ENCODE data around the gene HSPB8. TPM values are rescaled to one million over a fixed set of nuclear protein-coding genes. Genes with fewer than 3 reads are reported as not detected.

Gene HSPB8
- total and polyA plus RNA-seq, 7 experiments from 2014 or later = not detected

DNA sequence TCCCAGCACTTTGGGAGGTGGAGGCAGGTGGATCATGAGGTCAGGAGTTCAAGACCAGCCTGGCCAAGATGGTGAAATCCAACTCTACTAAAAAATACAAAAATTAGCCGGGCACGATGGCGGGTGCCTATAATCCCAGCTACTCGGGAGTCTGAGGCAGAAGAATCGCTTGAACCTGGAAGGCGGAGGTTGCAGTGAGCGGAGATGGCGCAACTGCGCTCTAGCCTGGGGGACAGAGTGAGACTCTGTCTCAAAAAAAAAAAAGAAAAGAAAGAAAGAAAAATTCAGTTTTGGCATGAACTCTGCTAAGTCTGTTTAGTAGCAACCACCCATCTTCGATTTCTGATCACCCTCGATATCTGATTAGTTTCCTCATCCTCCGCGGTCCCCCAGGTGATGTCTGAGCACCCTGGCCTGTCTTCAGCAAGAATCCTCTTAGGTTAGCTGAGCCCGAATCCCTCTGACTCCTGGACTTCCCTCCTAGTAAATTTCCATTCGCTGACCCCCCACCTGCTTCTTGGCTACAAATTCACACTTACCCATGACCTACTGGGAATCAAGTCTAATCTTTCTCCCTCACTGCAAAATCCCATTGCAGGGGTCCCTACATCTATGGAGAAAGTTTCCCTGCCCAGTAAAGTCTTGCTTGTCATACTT, 879 bp upstream of the HSPB8 start:
- no peaks in the 10 kb centered on the region for H3K36me3 Mint-ChIP-seq
- no peak overlapping the region for H3K4me3 ChIP-seq (ENCODE audit: low read length)
- ChIA-PET POLR2A (no interaction called here), CTCF (no interaction called here)
- peaks cover 3 to 39% (median 20%) of the 10 kb centered on the region in 5 donors for H3K27me3 Mint-ChIP-seq
- H3K9me3 Mint-ChIP-seq = no peaks in the 10 kb centered on the region
- no peak overlapping the region for H3K4me3 Mint-ChIP-seq
- H3K27ac Mint-ChIP-seq = no peak overlapping the region
- no peak overlapping the region for H3K27ac ChIP-seq (ENCODE audit: low read depth, low read length)
- no peaks in the 10 kb centered on the region for H3K4me1 Mint-ChIP-seq
- no peak for ATAC-seq
- intact Hi-C loops (cut with micrococcal nuclease) = no loop called here
- no peak for DNase-seq
- no peaks in the 10 kb centered on the region for H3K4me1 ChIP-seq (ENCODE audit: control insufficient read depth in 2 of 2, insufficient read depth in 2 of 2, low read length in 2 of 2)
- no peaks in the 10 kb centered on the region for H3K36me3 ChIP-seq (ENCODE audit: control insufficient read depth in 2 of 3, insufficient read depth in 3 of 3, low read length in 3 of 3)
- no peaks in the 10 kb centered on the region for H3K9me3 ChIP-seq (ENCODE audit: control insufficient read depth in 2 of 3, low read length in 3 of 3)
- H3K27me3 ChIP-seq (ENCODE audit: control insufficient read depth in 2 of 2, insufficient read depth in 2 of 2, low read length in 2 of 2) = no peaks in the 10 kb centered on the region

DNA sequence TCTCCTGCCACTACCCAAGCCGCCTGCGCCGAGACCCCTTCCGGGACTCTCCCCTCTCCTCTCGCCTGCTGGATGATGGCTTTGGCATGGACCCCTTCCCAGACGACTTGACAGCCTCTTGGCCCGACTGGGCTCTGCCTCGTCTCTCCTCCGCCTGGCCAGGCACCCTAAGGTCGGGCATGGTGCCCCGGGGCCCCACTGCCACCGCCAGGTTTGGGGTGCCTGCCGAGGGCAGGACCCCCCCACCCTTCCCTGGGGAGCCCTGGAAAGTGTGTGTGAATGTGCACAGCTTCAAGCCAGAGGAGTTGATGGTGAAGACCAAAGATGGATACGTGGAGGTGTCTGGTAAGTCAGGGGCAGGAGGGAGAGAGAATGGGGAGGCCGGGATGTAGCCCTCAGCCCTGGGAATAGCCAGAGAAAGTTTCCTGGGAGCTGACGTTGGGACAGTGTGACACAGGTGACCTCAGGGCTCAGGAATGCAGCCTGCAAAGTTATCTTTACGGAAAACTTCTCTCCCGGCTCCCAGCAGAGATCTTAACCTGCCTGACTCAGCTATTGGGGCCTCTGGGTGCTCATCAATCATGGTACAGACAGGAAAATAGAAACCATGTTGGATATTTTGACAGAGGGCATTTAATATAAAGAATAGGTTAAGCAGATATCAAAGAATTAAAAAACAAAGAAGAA, 747 bp downstream of the HSPB8 start:
- no peaks in the 10 kb centered on the region for H3K36me3 ChIP-seq (ENCODE audit: control insufficient read depth in 2 of 3, insufficient read depth in 3 of 3, low read length in 3 of 3)
- POLR2A ChIA-PET = no interaction called here

DNA sequence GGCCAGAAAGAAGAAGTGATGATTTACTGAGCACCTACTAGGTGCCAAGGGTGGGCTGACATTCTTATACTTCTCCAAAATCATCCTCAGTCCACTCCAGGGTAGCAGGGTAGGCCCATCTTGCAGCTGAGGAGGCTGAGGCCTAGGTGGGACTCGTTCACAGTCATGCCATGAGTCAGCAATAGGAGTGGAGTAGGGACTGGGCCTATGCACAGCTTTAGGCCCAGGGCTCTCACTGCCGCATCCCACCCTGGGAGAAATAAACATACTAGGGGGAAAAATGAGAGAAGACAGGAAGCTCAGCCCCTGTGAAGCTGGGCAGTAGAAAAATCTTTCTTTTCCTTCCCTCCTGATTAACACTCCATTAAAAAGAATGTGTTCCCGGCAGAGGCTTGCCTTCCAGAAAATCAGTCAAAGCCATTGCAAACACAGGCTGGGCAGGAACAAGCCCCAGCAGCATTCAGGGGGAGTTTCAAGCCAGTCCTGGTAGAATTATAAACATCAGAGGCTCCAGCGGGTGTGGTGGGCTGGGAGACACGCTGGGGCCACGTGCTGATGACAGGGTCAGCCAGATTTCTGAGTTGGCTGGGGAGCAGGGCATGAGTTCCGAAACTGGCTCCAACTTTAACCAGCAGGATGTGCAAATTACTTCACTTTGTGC, 1.8 kb downstream of the HSPB8 start:
- H3K36me3 ChIP-seq (ENCODE audit: control insufficient read depth in 2 of 3, insufficient read depth in 3 of 3, low read length in 3 of 3) = no peaks in the 10 kb centered on the region
- ChIA-PET POLR2A (no interaction called here), CTCF (no interaction called here)
- no peak overlapping the region for H3K4me3 Mint-ChIP-seq
- DNase-seq (no peak), ATAC-seq (no peak)
- intact Hi-C loops (cut with micrococcal nuclease) = no loop called here
- H3K36me3 Mint-ChIP-seq = no peaks in the 10 kb centered on the region
- H3K4me1 ChIP-seq (ENCODE audit: control insufficient read depth in 2 of 2, insufficient read depth in 2 of 2, low read length in 2 of 2) = no peaks in the 10 kb centered on the region
- H3K27ac Mint-ChIP-seq = no peak overlapping the region
- H3K27me3 ChIP-seq (ENCODE audit: control insufficient read depth in 2 of 2, insufficient read depth in 2 of 2, low read length in 2 of 2) = no peaks in the 10 kb centered on the region
- no peak overlapping the region for H3K27ac ChIP-seq (ENCODE audit: low read depth, low read length)
- H3K9me3 Mint-ChIP-seq = no peaks in the 10 kb centered on the region
- no peaks in the 10 kb centered on the region for H3K9me3 ChIP-seq (ENCODE audit: control insufficient read depth in 2 of 3, low read length in 3 of 3)
- no peaks in the 10 kb centered on the region for H3K4me1 Mint-ChIP-seq
- no peak overlapping the region for H3K4me3 ChIP-seq (ENCODE audit: low read length)
- H3K27me3 Mint-ChIP-seq = peaks cover 3 to 26% (median 20%) of the 10 kb centered on the region in 5 donors

More for the DNA sequence above, 747 bp downstream of the HSPB8 start:
- no peak overlapping the region for H3K4me3 Mint-ChIP-seq
- ATAC-seq (no peak), DNase-seq (no peak)
- CTCF ChIA-PET = interaction anchor here (0.6 kb wide), 1 partner anchor 92 kb away, joined by 4 read pairs; no protein-coding TSS in a partner anchor
- H3K36me3 Mint-ChIP-seq = no peaks in the 10 kb centered on the region
- no peaks in the 10 kb centered on the region for H3K4me1 Mint-ChIP-seq
- Histone ChIP-seq H3K4me1 (ENCODE audit: control insufficient read depth in 2 of 2, insufficient read depth in 2 of 2, low read length in 2 of 2) (no peaks in the 10 kb centered on the region), H3K4me3 (ENCODE audit: low read length) (no peak overlapping the region), H3K9me3 (ENCODE audit: control insufficient read depth in 2 of 3, low read length in 3 of 3) (no peaks in the 10 kb centered on the region), H3K27ac (ENCODE audit: low read depth, low read length) (no peak overlapping the region), H3K27me3 (ENCODE audit: control insufficient read depth in 2 of 2, insufficient read depth in 2 of 2, low read length in 2 of 2) (no peaks in the 10 kb centered on the region)
- no peak overlapping the region for H3K27ac Mint-ChIP-seq
- H3K27me3 Mint-ChIP-seq = peaks cover 3 to 34% (median 20%) of the 10 kb centered on the region in 5 donors
- H3K9me3 Mint-ChIP-seq = no peaks in the 10 kb centered on the region
- intact Hi-C loops (cut with micrococcal nuclease) = no loop called here

DNA sequence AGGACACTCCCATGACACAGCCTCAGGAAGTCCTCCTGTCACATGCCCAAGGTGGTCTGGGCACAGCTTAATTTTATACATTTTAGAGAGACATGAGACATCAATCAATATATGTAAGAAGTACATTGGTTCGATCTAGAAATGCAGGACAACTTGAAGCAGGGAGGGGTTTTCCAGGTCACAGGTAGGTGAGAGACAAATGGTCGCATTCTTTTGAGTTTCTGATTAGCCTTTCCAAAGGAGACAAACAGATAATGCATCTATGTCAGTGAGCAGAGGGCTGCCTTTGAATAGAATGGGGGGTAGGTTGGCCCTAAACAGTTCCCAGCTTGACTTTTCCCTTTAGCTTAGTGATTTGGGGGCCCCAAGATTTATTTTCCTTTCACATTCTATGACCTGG, 2.5 kb downstream of the HSPB8 start:
- ATAC-seq = no peak
- Histone ChIP-seq H3K4me3 (ENCODE audit: low read length) (no peak overlapping the region), H3K27ac (ENCODE audit: low read depth, low read length) (no peak overlapping the region), H3K9me3 (ENCODE audit: control insufficient read depth in 2 of 3, low read length in 3 of 3) (no peaks in the 10 kb centered on the region), H3K4me1 (ENCODE audit: control insufficient read depth in 2 of 2, insufficient read depth in 2 of 2, low read length in 2 of 2) (no peaks in the 10 kb centered on the region), H3K27me3 (ENCODE audit: control insufficient read depth in 2 of 2, insufficient read depth in 2 of 2, low read length in 2 of 2) (no peaks in the 10 kb centered on the region), H3K36me3 (ENCODE audit: control insufficient read depth in 2 of 3, insufficient read depth in 3 of 3, low read length in 3 of 3) (no peaks in the 10 kb centered on the region)
- ChIA-PET CTCF (no interaction called here), POLR2A (no interaction called here)
- Mint-ChIP-seq H3K36me3 (no peaks in the 10 kb centered on the region), H3K4me1 (no peaks in the 10 kb centered on the region), H3K27me3 (peaks cover 3 to 28% (median 20%) of the 10 kb centered on the region in 5 donors), H3K4me3 (no peak overlapping the region), H3K9me3 (no peaks in the 10 kb centered on the region), H3K27ac (no peak overlapping the region)
- intact Hi-C loops (cut with micrococcal nuclease) = no loop called here
- DNase-seq = no peak

DNA sequence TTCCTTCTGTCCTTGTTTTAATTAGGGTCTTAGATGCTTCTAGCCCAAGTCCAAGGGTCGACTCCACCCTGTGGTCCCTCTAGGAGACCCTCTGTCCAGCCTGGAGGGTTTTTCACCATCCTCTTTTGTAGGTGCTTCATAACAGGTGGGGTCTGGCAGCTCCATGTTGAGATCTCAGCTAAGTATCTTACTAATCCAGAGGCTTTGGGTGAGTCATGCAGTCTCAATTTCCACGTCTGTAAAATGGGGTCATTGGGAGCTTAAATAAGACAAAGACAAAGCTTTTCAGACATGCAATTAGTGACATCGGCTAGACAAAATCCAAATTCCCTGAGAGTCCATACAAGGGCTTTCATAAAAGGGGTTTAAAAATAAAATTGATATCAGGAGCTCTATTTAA, 3.2 kb downstream of the HSPB8 start:
- Mint-ChIP-seq H3K9me3 (no peaks in the 10 kb centered on the region), H3K4me3 (no peak overlapping the region), H3K27me3 (peaks cover 3 to 25% (median 13%) of the 10 kb centered on the region in 5 donors), H3K36me3 (no peaks in the 10 kb centered on the region), H3K4me1 (no peaks in the 10 kb centered on the region), H3K27ac (no peak overlapping the region)
- no peaks in the 10 kb centered on the region for H3K27me3 ChIP-seq (ENCODE audit: control insufficient read depth in 2 of 2, insufficient read depth in 2 of 2, low read length in 2 of 2)
- no peak overlapping the region for H3K27ac ChIP-seq (ENCODE audit: low read depth, low read length)
- ChIA-PET CTCF (no interaction called here), POLR2A (no interaction called here)
- H3K9me3 ChIP-seq (ENCODE audit: control insufficient read depth in 2 of 3, low read length in 3 of 3) = no peaks in the 10 kb centered on the region
- H3K36me3 ChIP-seq (ENCODE audit: control insufficient read depth in 2 of 3, insufficient read depth in 3 of 3, low read length in 3 of 3) = no peaks in the 10 kb centered on the region
- H3K4me1 ChIP-seq (ENCODE audit: control insufficient read depth in 2 of 2, insufficient read depth in 2 of 2, low read length in 2 of 2) = no peaks in the 10 kb centered on the region
- ATAC-seq (no peak), DNase-seq (no peak)
- intact Hi-C loops (cut with micrococcal nuclease) = no loop called here
- no peak overlapping the region for H3K4me3 ChIP-seq (ENCODE audit: low read length)

DNA sequence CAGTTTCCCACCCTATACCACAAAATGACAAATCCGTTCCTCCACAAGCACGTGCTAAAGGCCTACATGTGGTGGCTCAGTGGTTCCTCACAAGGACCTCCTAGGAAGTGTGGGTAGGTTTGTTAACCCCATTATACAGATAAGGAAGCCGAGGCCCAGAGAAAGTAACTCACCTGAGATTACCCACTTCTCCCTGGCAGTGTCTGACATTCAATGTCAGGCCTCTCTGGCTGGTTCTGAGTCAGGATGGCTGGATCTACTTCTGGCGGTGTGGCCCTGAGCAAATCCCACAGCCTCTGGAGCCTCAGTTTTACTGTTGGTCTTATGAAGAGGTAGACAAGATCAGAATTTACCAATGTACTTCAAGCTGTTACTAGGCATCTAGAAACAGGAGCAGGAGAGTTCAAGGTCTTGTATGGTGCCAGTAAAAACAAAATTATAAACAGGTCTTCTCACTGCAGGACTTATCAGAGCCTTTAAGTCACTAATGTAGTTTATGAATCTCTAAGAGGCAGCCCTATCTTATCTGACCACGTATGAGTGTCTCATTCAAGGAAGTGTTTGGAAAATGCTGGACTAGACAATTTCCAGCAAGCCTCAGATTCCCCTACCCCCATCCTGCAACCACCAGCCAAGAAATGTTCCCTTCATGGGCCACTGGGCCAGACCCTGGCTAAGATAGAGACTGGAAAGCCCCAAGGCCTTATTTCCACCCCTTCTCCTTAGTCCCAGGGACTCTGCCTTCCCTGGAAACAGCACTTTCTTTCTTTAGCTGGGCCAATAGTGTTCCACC, 4.2 kb downstream of the HSPB8 start:
- ChIA-PET CTCF (no interaction called here), POLR2A (no interaction called here)
- no peak overlapping the region for H3K4me3 ChIP-seq (ENCODE audit: low read length)
- Mint-ChIP-seq H3K27ac (no peak overlapping the region), H3K36me3 (no peaks in the 10 kb centered on the region), H3K27me3 (peaks cover 3 to 17% (median 8%) of the 10 kb centered on the region in 5 donors), H3K4me3 (no peak overlapping the region), H3K4me1 (no peaks in the 10 kb centered on the region), H3K9me3 (no peaks in the 10 kb centered on the region)
- H3K27me3 ChIP-seq (ENCODE audit: control insufficient read depth in 2 of 2, insufficient read depth in 2 of 2, low read length in 2 of 2) = no peaks in the 10 kb centered on the region
- no peak for DNase-seq
- no peaks in the 10 kb centered on the region for H3K4me1 ChIP-seq (ENCODE audit: control insufficient read depth in 2 of 2, insufficient read depth in 2 of 2, low read length in 2 of 2)
- H3K36me3 ChIP-seq (ENCODE audit: control insufficient read depth in 2 of 3, insufficient read depth in 3 of 3, low read length in 3 of 3) = no peaks in the 10 kb centered on the region
- H3K9me3 ChIP-seq (ENCODE audit: control insufficient read depth in 2 of 3, low read length in 3 of 3) = no peaks in the 10 kb centered on the region
- no peak for ATAC-seq
- H3K27ac ChIP-seq (ENCODE audit: low read depth, low read length) = no peak overlapping the region
- intact Hi-C loops (cut with micrococcal nuclease) = no loop called here
